Chondrocyte (in vitro differentiated cells): ENCODE data around the gene PGBD1. TPM values are rescaled to one million over a fixed set of nuclear protein-coding genes. Genes with fewer than 3 reads are reported as not detected.

Experiments used
- DNase-seq: peaks from one replicate; pipeline ENCODE4 v3.0.0; 2021; ENCODE audit warnings: mixed read lengths, low spot score
- H3K27ac Mint-ChIP-seq: one replicate; pipeline ENCODE4 v1.8.0; 2021; ENCODE audit warnings: mild to moderate bottlenecking, moderate library complexity, mixed read lengths; ENCODE audit not compliant: unreplicated experiment
- H3K27me3 Mint-ChIP-seq: 2 replicates; pipeline ENCODE4 v1.8.0; 2021; ENCODE audit warnings: low read depth, mixed read lengths
- H3K36me3 Mint-ChIP-seq: 2 replicates; pipeline ENCODE4 v1.8.0; 2021; ENCODE audit warnings: low read depth, mixed read lengths
- H3K4me1 Mint-ChIP-seq: 2 replicates; pipeline ENCODE4 v1.8.0; 2021; ENCODE audit warnings: low read depth, mild to moderate bottlenecking, mixed read lengths
- H3K4me3 Mint-ChIP-seq: one replicate; pipeline ENCODE4 v1.8.0; 2021; ENCODE audit warnings: mild to moderate bottlenecking, moderate library complexity, mixed read lengths; ENCODE audit not compliant: unreplicated experiment
- H3K9me3 Mint-ChIP-seq: 2 replicates; pipeline ENCODE4 v1.8.0; 2021; ENCODE audit warnings: low read depth, mixed read lengths
- CTCF ChIP-seq: fragments of 200-600 bp; sonication (generic); IDR thresholded peaks from 2 replicates; pipeline ENCODE4 v1.5.0; 2021; ENCODE audit warnings: antibody characterized with exemption, mild to moderate bottlenecking, moderate library complexity
- long read RNA-seq: library from polyadenylated mRNA; stranded (forward); transcript quantifications from one replicate; pipeline ENCODE4 v2.0.0, GENCODE V29; 2021
- total RNA-seq: library from RNA; stranded (reverse); gene quantifications from 3 replicates; pipeline ENCODE4 v1.2.1, GENCODE V29; 2021

Gene PGBD1
- 7.6 to 9.9 TPM (median 8.5 TPM) in 3 replicates for total RNA-seq
- long read RNA-seq, transcript PGBD1-201 (7 exons, 3,100 nt), result major isoform, 7 of 28 reads
- long read RNA-seq, partial matches to known transcripts, result 0 of 28 reads
- long read RNA-seq, other reads (novel, unspliced or antisense), result 21 of 28 reads

GRCh38 chr6:28281288-28282064 lies at the start of gene PGBD1:
PGBD1 (plus strand) TSS chr6:28281572; CDS start chr6:28283814, 2,242 bp downstream.
- peak; percentile 95 for DNase-seq
- TF ChIP-seq CTCF, result peak; percentile 19
- H3K36me3 Mint-ChIP-seq, result peaks cover 35% of the 10 kb centered on the region
- H3K27ac Mint-ChIP-seq, result peak within 1 kb of the TSS; percentile 76
- no peaks in the 10 kb centered on the region for H3K27me3 Mint-ChIP-seq
- peaks cover 13% of the 10 kb centered on the region for H3K9me3 Mint-ChIP-seq
- H3K4me3 Mint-ChIP-seq, result peak within 1 kb of the TSS; percentile 90
- H3K4me1 Mint-ChIP-seq, result peaks cover 14% of the 10 kb centered on the region

- H3K27me3 Mint-ChIP-seq, result no peaks in the 10 kb centered on the region
- TF ChIP-seq CTCF, result no peak
- H3K9me3 Mint-ChIP-seq, result peaks cover 7% of the 10 kb centered on the region
- no peak for DNase-seq
- no peaks in the 10 kb centered on the region for H3K4me1 Mint-ChIP-seq
- peaks cover 42% of the 10 kb centered on the region for H3K36me3 Mint-ChIP-seq
- H3K27ac Mint-ChIP-seq, result no peak overlapping the region
- no peak overlapping the region for H3K4me3 Mint-ChIP-seq
Observed at GRCh38 chr6:28232785-28233184, 48.6 kb upstream of the PGBD1 start.

GRCh38 chr6:28235912-28236452 lies 45.4 kb upstream of the PGBD1 start:
- Mint-ChIP-seq H3K9me3 (peaks cover 11% of the 10 kb centered on the region), H3K27ac (no peak overlapping the region), H3K36me3 (peaks cover 26% of the 10 kb centered on the region), H3K4me1 (no peaks in the 10 kb centered on the region), H3K4me3 (no peak overlapping the region), H3K27me3 (no peaks in the 10 kb centered on the region)
- no peak for TF ChIP-seq CTCF
- DNase-seq, result no peak

GRCh38 chr6:28239636-28240035 lies 41.7 kb upstream of the PGBD1 start:
- Mint-ChIP-seq H3K4me3 (no peak overlapping the region), H3K36me3 (peaks cover 6% of the 10 kb centered on the region), H3K4me1 (no peaks in the 10 kb centered on the region), H3K27me3 (no peaks in the 10 kb centered on the region), H3K9me3 (peaks cover 4% of the 10 kb centered on the region), H3K27ac (no peak overlapping the region)
- no peak for TF ChIP-seq CTCF
- no peak for DNase-seq

GRCh38 chr6:28240471-28240870 lies 40.9 kb upstream of the PGBD1 start:
- Mint-ChIP-seq H3K9me3 (peaks cover 4% of the 10 kb centered on the region), H3K4me1 (no peaks in the 10 kb centered on the region), H3K4me3 (no peak overlapping the region), H3K27ac (no peak overlapping the region), H3K27me3 (no peaks in the 10 kb centered on the region), H3K36me3 (peaks cover 10% of the 10 kb centered on the region)
- TF ChIP-seq CTCF, result no peak
- no peak for DNase-seq
